NCI-H1417 treated with DMSO at 0.1 percent for 48 hours (cell line): ENCODE data around the gene BEND3.
"Not testable (repeated sequence)": the region's sequence is repeated elsewhere in the genome, so short reads cannot be mapped to it uniquely, and the experiment has no call there.

Source experiments
- DNase-seq: peaks from one replicate; lab custom pipeline; 2025; lab: John Stamatoyannopoulos, UW

BEND3 gene

DNA sequence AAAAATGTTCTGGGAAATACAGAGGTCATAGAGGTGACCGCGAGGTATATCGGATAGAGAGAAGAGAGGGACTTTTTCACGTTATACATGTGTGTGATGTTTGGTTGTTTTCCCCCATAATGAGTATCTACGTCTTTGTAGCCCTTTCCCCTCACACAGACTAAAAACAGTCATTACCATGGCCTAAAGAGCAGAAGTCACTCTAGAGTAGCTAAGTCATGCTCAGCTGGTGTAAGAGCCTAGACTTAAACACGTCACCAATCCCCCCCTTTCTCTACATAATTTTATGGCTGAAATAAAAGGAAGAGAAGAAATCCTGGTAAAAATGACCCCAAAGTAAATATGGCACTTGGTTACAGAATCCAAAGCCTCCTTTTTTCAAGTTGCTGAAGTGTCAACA is 6.0 kb upstream of the BEND3 start:
- DNase-seq, result no peak

DNA sequence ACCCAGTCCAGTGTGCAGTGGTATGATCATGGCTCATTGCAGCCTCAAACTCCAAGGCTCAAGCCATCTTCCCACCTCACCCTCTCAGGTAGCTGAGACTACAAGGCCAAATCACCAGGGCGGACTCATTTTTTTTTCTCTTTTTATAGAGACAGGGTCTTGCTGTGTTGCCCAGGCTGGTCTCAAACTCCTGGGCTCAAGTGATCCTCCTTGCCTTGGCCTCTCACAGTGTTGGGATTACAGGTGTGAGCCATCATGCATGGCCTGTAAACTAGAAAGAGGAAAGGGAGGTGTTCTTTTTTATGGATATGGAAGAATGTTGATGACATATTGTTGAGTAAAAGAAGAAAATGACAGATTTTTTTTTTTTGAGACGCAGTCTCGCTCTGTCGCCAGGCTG is 5.1 kb upstream of the BEND3 start:
- DNase-seq, result no peak

DNA sequence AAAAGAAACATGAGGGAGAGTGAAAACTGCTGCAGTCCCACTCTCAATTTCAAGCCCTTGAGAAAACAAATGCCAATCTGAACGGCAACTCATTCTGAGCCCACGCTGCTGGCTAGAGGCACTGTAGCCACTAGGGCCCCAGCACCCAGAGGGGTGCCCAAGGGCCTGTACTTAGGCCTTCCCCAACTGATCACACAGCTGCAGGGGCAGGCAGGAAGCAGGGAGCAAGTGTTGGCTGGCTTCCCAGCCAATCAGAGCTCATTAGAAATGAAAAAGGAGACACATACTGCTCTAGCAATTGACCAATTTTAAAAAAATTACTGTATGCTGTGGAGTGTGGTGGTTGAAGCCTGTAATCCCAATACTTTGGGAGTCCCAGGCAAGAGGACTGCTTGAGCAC is 3.7 kb upstream of the BEND3 start:
- DNase-seq, result no peak

DNA sequence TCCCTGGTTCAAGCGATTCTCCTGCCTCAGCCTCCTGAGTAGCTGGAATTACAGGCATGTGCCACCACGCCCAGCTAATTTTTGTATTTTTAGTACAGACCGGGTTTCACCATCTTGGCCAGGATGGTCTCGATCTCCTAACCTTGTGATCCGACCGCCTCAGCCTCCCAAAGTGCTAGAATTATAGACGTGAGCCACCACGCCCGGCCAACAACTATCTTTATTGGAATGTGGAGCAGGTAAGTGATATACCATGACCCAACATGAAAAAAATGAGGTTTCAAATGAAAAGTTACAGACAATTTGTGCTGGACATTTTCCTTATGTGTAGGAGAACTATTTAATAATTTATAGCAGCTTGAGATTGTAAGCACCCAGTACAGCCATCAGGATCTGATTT is 3.2 kb upstream of the BEND3 start:
- not testable (repeated sequence) for DNase-seq

DNA sequence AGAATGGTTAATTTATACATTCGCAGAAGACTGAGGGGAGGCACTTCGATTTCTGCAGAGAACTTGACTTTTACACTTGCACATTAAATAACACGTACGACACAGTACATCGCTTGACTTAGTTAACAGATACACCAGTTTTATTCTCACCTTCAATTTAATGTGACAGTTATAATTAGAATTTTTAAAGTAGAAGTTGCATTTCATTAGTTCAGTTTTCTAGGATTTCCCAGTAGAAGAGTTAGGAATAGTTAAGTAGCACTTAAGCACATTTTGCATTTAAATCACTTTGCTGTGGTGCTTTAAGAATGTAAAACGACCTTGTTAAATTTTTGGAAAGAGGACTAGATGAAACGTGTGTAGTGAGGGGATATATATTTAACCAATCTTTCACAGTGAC is 1.6 kb upstream of the BEND3 start:
- no peak for DNase-seq

DNA sequence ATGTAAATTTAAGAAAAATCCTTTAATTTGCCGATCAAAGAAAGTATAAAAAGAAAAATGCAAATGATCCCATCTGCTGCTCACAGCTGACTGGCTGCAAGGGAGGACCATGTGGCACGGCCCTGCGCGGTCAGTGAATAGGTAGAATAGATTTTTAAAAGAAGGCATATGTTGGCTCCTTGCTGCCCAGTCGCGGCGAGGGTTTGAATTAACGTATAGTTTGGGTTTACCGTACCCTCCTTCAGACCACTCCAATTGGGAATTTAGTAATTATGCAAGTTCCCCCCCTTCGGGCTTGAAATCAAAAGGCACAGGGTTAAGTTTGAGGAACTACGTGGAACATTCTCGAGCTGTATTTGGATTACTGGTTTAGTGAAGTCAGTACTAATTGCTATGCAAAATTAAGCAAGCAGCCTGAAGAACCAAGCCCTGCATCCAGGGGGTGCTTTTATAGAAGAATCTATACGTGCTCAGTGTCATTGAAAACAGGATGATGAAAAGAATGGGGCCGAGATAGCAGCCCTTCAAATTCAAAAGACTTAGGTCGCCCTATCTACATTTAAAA is 1.1 kb upstream of the BEND3 start:
- peak; percentile 84 for DNase-seq

DNA sequence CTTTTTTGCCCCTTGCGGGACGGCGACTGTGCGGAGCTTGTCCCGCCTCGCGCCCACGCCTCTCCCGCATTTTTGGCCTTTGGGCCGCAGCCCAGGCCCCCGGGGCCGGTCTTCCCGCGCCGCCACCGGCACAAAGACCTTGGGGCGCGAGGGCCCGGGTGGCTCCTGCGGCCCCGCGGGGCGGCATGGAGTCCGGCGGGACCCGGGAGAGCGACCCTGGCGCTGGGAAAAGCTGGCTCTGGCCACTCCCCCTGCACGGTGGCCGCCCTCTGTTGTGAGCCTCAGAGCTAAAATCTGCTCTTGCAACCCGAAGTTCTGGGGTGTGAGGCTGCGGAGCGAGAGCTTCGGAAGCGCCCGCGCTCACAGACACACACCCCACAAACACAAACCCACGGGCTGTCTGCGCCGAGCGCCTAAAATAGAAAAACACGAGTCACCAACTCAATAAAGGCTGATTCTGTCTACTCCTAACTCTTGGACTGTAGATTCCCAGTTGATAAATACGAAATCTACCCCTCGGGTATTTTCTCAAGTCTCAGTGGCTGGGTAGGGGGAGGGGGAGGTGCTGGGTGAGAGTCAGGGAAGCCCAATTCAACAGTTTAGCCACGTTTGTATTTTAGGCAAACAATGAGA is 496 bp upstream of the BEND3 start:
- peak; percentile 84 for DNase-seq

DNA sequence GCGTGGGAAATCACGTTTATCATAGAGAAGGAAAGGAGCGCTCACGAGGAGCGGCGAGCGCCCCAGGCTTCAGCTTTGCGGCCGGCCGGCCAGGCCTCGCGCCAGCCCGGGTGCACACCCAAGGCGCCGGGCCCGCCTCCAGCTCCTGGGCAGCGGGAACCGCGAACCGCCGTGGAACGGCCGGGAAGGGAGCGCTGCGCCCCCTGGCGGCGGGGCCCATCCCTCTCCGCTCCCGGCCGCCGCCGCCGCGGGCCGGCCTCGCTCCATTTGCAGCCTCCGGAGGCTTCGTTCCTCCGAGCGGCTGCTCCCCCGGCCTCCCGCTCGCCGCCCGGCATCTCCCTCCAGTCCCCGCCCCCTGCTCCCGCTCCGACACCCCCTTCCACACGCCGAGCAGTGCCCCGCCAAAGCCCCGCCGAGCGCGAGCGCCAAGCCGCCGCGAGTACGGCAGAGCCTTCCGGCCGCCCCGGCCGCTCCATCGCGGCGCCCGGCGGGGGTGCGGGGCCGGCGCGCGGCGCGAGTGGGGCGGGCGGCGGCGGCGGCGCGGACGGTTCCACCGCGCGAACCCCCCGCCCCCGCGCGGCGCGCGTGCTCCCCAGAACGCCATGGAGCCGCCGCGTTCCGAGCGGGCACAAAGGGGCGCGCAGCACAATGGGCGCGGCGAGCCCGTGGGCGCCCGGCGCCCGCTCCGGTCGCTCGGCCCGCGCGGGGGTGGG is 946 bp downstream of the BEND3 start:
- DNase-seq, result peak; percentile 19

DNA sequence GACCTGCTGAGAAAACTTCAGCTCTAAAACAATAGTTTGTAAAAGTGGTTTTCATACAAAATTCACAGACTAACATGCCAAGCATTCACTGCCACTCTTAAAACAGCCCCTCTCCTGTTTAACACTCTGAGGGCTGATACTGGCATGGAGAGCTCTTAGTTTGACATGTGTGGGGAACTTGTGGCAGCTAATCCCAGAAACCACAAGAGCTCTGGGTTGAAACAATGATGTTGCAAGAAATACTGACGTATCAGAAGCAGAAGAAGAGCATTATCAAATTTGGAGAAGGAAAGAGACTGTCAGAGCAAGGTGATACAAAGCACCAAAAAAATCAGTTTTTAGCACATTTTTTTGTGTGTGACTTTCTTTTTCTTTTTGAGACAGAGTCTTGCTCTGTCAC is 5.1 kb downstream of the BEND3 start:
- no peak for DNase-seq

DNA sequence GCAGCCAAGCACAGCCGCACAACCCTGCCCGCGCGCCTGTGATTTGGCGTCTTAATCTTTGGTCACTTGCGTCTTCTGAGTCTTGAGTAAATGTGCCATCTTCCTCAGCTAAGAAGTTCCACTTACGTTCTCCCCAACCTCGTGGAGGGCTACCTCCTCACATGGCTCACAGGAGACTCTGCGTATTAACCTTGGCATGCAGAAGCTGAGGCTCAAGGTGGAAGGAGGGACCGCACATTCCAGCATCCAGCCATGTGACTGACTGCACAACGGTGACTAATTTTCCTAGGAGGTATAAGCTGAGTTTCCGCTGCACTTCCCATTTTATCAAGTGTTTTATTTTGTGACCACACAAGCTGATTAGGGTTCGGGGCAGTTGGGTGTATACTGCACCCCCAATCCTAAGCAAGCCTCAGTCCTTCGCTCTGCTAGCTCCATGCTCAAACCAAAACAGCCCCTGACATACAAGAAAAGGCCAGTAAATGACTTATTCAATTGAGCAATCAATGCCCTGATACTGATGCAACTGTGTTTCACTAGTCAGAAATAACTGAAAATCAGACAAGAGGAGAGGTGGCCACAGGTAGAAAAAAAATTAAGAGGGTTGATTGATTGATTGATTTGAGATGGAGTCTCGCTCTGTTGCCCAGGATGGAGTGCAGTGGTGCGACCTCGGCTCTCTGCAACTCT is 7.0 kb downstream of the BEND3 start:
- no peak for DNase-seq

DNA sequence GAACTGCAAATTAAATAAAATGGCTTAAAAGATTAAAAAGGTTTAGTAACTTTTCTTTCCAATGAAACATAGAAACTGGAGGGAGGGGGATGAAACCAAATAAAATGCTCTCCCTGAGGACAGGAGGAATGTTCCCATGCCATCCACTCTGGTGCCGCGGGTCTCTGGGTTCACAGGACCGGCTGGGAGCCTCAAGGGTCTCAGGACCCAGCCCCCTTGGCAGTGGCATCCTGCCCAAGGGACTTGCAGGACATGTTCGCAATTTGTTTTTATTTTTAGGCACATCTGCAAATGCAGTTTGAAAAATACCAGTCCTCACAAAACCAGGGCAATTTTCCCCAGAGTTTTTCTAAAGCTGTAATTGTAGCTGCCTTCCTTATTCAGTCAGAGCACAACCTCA is 7.5 kb downstream of the BEND3 start:
- DNase-seq, result no peak

DNA sequence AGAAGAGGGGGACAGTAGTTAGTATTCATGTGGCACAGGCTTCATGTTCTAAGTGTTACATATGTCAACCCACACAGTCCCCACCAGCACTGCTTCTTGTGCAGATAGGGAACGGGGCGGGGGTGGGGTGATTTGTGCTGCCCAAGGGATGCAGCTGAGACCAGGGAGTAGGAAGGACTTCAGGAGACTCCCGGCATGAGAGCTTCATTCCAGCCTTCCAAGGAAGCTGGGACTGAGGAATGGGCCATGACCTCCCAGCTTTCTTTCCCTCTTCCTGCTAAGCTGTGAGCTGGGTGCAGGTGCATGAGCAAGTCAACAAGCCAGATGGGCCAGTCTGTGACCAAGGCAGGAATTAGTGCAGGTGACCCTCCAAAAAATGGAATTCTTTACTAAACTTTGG is 9.2 kb downstream of the BEND3 start:
- no peak for DNase-seq

DNA sequence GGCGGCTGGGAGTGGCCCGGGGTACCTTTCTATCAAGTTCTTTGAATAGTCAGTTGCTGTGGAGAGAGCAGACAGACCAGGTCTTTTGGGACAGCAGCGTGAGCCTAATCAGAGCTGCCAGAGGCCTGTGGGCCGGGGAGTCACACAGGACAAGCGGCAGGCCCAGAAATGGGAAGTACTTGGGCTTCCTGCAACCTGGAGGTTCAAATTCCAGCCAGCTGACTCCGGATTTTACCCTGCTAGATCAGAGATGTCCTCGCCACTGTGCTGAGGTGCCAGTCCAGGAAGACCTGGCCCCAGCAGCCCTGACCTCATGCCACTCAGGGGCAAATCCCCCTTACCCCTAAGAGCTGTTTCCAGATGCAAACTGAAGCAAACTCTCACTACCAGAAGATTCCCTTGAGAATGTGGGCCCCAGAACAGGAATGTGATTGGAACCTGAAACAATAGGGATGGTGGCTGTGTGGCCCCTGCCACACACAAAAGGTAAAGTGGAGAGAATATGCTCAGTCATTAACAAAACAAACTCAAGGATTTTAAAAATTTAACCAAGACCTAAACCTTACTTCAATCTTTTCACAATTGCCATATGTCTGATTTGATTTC is 9.7 kb downstream of the BEND3 start:
- no peak for DNase-seq

DNA sequence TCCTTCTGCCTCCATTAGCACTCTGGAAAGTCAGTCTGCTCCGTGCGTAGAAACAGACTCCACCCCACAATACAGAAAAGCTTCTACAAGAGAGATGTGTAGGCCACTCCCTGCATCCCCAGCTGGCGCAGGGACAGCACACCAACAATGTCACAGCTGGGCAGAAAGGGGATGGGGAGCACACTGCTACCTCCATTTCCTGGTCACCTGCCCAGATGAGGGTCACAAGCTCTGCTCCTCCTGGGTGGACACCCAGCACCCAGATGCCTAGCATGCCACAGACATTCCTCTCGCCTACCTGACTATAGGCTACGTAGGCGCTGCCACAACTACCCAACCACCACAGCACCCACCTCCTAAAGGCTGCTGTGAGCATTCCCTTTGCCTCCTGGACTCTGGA is 12.2 kb downstream of the BEND3 start:
- DNase-seq, result no peak

DNA sequence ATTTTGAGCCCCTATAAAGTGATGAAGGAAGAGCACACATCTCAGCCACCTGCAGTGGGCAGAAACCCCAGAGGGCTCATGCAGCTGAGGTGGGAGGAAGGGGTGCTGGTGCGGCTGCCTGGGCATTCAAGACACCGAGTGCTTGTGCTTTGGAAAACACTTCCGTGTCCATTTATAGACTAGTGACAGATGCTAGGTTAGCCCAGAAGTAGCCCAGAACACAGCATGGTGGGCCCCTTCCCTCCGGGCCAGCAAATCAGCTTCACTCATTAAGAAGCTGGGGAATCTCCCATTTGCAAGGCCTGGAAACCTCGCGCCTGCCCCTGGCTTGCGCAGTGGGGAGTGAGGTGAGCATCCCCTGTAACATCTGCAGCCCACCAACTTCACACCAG is 12.9 kb downstream of the BEND3 start:
- DNase-seq, result no peak

DNA sequence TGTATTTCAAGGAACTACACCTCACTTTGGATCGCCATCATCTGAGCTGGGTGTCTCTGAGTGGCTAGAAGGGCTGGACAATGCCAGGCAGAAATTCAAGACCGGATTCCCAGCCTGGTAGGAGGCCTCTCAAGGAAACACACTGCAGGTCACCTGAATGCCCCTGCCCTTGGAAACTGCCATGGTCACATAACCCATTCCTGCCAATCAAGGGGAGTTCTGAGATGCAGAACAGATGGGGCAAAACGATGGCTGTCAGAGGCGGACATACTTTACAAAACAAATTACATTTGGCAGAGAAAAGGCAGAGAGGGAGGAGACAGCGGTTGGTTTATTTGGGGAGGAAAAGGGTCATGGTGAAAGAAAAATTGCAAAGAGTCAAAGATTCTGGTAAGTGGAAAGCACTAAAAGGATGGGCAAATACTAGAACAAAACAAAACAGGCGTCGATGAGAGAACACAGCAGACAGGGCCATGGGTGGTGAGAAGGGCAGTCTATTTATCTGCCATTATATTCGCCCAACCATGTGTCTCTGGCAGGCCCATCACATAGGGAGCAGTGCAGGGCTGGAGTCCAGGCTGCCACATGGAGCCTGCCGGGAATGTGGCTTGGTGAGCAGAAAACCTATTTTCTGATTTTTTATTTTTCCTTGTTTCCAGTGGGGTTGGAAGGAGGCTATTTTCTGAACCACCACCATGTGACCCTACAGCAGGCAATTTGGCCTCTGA is 13.5 kb downstream of the BEND3 start:
- no peak for DNase-seq

DNA sequence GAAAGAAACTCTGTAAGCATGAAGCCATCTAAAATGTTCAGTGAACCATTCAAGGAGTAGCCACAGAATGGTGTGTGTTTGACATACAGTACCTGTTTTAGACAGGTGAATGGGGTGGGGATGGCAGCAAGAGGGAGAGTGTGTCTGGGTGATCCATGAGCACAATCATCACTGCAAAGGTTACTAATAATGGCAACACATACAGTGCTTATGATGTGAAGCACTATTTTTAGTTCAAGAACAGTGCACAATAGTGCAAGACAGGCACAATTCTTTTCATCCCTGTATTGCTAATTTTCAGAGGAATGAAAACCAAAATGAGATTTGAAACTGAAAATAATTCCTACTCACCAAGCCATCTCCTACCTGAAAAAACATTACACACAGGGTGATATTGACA is 14.1 kb downstream of the BEND3 start:
- no peak for DNase-seq

DNA sequence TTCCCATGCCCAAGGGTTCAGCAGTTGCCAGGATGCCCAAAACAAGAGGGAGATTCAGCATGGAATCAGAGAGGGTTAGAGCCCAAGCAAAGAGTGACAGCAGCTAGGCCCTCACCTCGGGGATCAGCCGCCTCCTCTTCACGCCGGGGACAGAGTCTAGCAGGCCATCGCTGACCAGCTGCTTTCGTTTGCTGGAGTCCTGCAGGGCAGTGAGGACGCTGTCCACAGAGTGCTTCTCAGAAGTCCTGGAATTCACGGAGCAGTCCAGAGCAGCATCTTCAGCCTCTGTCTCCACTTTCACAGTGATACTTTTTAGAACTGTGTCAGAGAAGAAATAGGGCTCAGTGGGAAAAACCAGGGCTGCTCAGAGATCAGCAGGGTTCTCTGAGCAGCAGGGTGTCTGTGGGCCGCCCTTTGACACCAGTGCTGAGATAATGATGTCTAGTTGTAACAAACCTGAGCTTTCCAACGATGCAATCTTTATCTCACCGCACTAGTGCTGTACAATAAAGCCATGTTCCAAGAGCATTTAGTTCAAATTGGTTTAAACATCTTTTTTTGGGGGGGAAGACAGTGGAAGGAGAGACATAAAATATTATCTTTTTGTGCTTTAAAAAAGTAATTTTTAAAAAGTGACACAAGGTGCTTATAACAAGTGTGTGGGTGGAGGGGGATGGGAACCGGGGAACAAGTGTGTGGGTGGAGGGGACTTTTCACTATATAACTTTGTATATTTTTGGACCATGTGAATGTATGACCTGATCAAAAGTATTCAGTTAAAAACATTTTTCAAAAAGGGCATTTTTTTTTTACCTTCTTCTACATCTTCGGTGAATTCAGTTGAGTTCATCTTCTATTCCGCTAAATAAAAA is 16.6 kb downstream of the BEND3 start:
- DNase-seq, result no peak

DNA sequence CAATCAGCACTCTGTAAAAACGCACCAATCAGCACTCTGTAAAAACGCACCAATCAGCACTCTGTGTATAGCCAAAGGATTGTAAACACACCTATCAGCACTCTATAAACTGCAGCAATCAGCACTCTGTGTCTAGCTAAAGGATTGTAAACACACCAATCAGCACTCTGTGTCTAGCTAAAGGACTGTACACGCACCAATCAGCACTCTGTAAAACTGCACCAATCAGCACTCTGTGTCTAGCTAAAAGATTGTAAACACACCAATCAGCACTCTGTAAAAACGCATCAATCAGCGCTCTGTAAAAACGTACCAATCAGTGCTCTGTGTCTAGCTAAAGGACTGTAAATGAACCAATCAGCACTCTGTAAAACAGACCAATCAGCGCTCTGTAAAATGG is 30.9 kb downstream of the BEND3 start:
- DNase-seq, result not testable (repeated sequence)

DNA sequence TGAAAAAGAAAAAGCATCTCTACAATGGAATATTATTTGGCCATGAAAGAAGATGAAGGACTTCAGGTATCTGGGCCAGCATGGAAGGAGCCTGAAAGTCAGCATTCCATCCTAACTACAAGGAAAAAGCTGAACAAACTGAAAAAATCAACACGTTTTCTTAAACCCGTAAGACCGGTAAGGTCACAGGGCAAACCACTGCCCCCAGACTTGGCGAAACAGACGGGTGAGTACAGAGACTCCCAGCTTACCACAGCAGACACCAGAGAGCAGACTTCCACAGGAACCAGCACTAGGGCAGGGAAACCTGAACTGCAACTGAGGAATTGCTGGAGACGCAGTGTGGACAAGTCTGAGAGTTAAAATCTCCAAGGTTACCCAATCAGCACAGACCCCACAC is 31.4 kb downstream of the BEND3 start:
- no peak for DNase-seq
